GM12865 (cell line): ENCODE data around the gene GCNT1.

Experiments
- DNase-seq: peaks from one replicate; pipeline ENCODE4 v3.0.0; 2010; ENCODE audit warnings: low read depth
- H3K4me3 ChIP-seq: 2 replicates; pipeline ENCODE4 v1.5.1; 2011; ENCODE audit warnings: mild to moderate bottlenecking, low read depth, low read length, control low read depth
- CTCF ChIP-seq: IDR thresholded peaks from 2 replicates; pipeline ENCODE4 v1.5.1; 2011; ENCODE audit warnings: low read length, control low read depth, low read depth, inconsistent platforms; ENCODE audit not compliant: insufficient read depth; ENCODE audit errors: missing control alignments

GCNT1 gene

GRCh38 chr9:76539180-76539579, 80.2 kb downstream of the GCNT1 start:
- TF ChIP-seq CTCF, result no peak
- no peak for DNase-seq
- H3K4me3 ChIP-seq, result no peak overlapping the region

- H3K4me3 ChIP-seq, result no peak overlapping the region
- TF ChIP-seq CTCF, result no peak
- DNase-seq, result no peak
Measured at GRCh38 chr9:76542360-76542759, 83.4 kb downstream of the GCNT1 start.

GRCh38 chr9:76545191-76545590, 86.2 kb downstream of the GCNT1 start:
- no peak overlapping the region for H3K4me3 ChIP-seq
- DNase-seq, result no peak
- no peak for TF ChIP-seq CTCF

GRCh38 chr9:76552181-76552580, 93.2 kb downstream of the GCNT1 start:
- H3K4me3 ChIP-seq, result no peak overlapping the region
- TF ChIP-seq CTCF, result no peak
- DNase-seq, result no peak

- H3K4me3 ChIP-seq, result no peak overlapping the region
- TF ChIP-seq CTCF, result no peak
- DNase-seq, result no peak
Measured at GRCh38 chr9:76552751-76553455, 93.9 kb downstream of the GCNT1 start.

GRCh38 chr9:76553680-76554079, 94.7 kb downstream of the GCNT1 start:
- TF ChIP-seq CTCF, result no peak
- DNase-seq, result no peak
- H3K4me3 ChIP-seq, result no peak overlapping the region
